Vagina (tissue), 2 donors: ENCODE measurements around the gene TTC34. TPM values are rescaled to one million over a fixed set of nuclear protein-coding genes. Genes with fewer than 3 reads are reported as not detected.

Experiments
- DNase-seq, 2 donors: peaks; one replicate each; pipeline ENCODE4 v3.0.0-alpha.2; 2017; ENCODE audit errors: extremely low spot score in 2 of 2
- H3K27ac ChIP-seq: fragments of 200-600 bp; sonication (generic); one replicate; pipeline ENCODE4 v1.5.1; 2019
- H3K27me3 ChIP-seq: fragments of 200-600 bp; sonication (generic); one replicate; pipeline ENCODE4 v1.5.1; 2019
- H3K36me3 ChIP-seq, 2 donors: fragments of 200-600 bp; sonication (generic); one replicate each; pipeline ENCODE4 v1.5.1; 2017 to 2019
- H3K4me1 ChIP-seq: fragments of 200-600 bp; sonication (generic); one replicate; pipeline ENCODE4 v1.5.1; 2019
- H3K4me3 ChIP-seq, 2 donors: fragments of 200-600 bp; sonication (generic); 1 replicate in 1 of 2; 2 replicates in 1 of 2; pipeline ENCODE4 v1.5.1; 2016 to 2019
- H3K9me3 ChIP-seq: fragments of 200-600 bp; sonication (generic); one replicate; pipeline ENCODE4 v1.5.1; 2019
- CTCF ChIP-seq, 3 experiments: fragments of 450-650 bp in 2 of 3; fragments of 200-600 bp in 1 of 3; sonication (generic) in 1 of 3; IDR thresholded peaks; one replicate each; pipeline ENCODE4 v1.5.1; 2017 to 2019; ENCODE audit warnings: antibody characterized with exemption in 3 of 3, mild to moderate bottlenecking in 2 of 3, moderate library complexity in 2 of 3
- POLR2A ChIP-seq, 2 donors: fragments of 450-650 bp; IDR thresholded peaks; one replicate each; pipeline ENCODE4 v1.6.1; 2017; ENCODE audit warnings: antibody characterized with exemption in 2 of 2, mild to moderate bottlenecking in 2 of 2, moderate library complexity in 2 of 2
- POLR2AphosphoS5 ChIP-seq, 2 donors: sonication (generic); formaldehyde crosslinking; IDR thresholded peaks; one replicate each; pipeline ENCODE4 v1.9.0; 2017; ENCODE audit warnings: antibody characterized with exemption in 2 of 2, mild to moderate bottlenecking in 2 of 2, low read depth in 1 of 2; ENCODE audit not compliant: insufficient read depth in 1 of 2
- intact Hi-C: fragments of 100-400 bp; cut with DNase I; formaldehyde crosslinking; loops from one replicate; pipeline ENCODE4 v1.15.1; 2023
- total RNA-seq: library from RNA; depleted of rRNA; stranded (reverse); fragments of >200 nt; gene quantifications from one replicate; pipeline ENCODE4 v1.2.3, GENCODE V29; 2016

The TTC34 gene
- total RNA-seq, 1 donor from 2014 or later = under 0.01 TPM

- Histone ChIP-seq H3K36me3 (no peaks in the 10 kb centered on the region), H3K4me3 (no peak overlapping the region), H3K4me1 (no peaks in the 10 kb centered on the region), H3K9me3 (no peaks in the 10 kb centered on the region), H3K27ac (no peak overlapping the region), H3K27me3 (no peaks in the 10 kb centered on the region)
- TF ChIP-seq POLR2AphosphoS5 (IDR thresholded peaks at IDR 0.05; ENCODE audit: insufficient read depth in 1 of 2, low read depth in 1 of 2) (no peak), POLR2A (IDR thresholded peaks at IDR 0.05) (no peak), CTCF (IDR thresholded peaks at IDR 0.05) (no peak)
- DNase-seq = no peak
- intact Hi-C loops = loop anchor here (10.0 kb wide), 1 partner anchor 393 kb away; the partner anchor contains the start of gene PEX10
Observed at GRCh38 chr1:2807678-2808385, 6.3 kb upstream of the TTC34 start.

- H3K4me3 ChIP-seq = no peak overlapping the region
Observed at GRCh38 chr1:2807036-2807435, 5.5 kb upstream of the TTC34 start.

GRCh38 chr1:2806591-2806990 lies 5.1 kb upstream of the TTC34 start:
- H3K4me3 ChIP-seq = no peak overlapping the region
- intact Hi-C loops = loop anchor here (10.0 kb wide), 1 partner anchor 392 kb away; the partner anchor contains the start of gene PEX10
- no peaks in the 10 kb centered on the region for H3K4me1 ChIP-seq
- DNase-seq = no peak
- no peak for TF ChIP-seq POLR2AphosphoS5 (IDR thresholded peaks at IDR 0.05; ENCODE audit: insufficient read depth in 1 of 2, low read depth in 1 of 2)
- TF ChIP-seq POLR2A (IDR thresholded peaks at IDR 0.05) = no peak
- no peak for TF ChIP-seq CTCF (IDR thresholded peaks at IDR 0.05)
- H3K27ac ChIP-seq = no peak overlapping the region
- no peaks in the 10 kb centered on the region for H3K9me3 ChIP-seq
- no peaks in the 10 kb centered on the region for H3K36me3 ChIP-seq
- H3K27me3 ChIP-seq = no peaks in the 10 kb centered on the region

More at GRCh38 chr1:2807036-2807435, 5.5 kb upstream of the TTC34 start:
- TF ChIP-seq POLR2A (IDR thresholded peaks at IDR 0.05) (no peak), POLR2AphosphoS5 (IDR thresholded peaks at IDR 0.05; ENCODE audit: insufficient read depth in 1 of 2, low read depth in 1 of 2) (no peak), CTCF (IDR thresholded peaks at IDR 0.05) (no peak)
- no peaks in the 10 kb centered on the region for H3K9me3 ChIP-seq
- H3K27me3 ChIP-seq = no peaks in the 10 kb centered on the region
- intact Hi-C loops = loop anchor here (10.0 kb wide), 1 partner anchor 392 kb away; the partner anchor contains the start of gene PEX10
- no peak overlapping the region for H3K27ac ChIP-seq
- no peaks in the 10 kb centered on the region for H3K36me3 ChIP-seq
- no peaks in the 10 kb centered on the region for H3K4me1 ChIP-seq
- DNase-seq = no peak

GRCh38 chr1:2805801-2806430 lies 4.4 kb upstream of the TTC34 start:
- H3K4me1 ChIP-seq = no peaks in the 10 kb centered on the region
- H3K9me3 ChIP-seq = no peaks in the 10 kb centered on the region
- DNase-seq = no peak
- no peak for TF ChIP-seq POLR2AphosphoS5 (IDR thresholded peaks at IDR 0.05; ENCODE audit: insufficient read depth in 1 of 2, low read depth in 1 of 2)
- no peak for TF ChIP-seq POLR2A (IDR thresholded peaks at IDR 0.05)
- no peak for TF ChIP-seq CTCF (IDR thresholded peaks at IDR 0.05)
- no peak overlapping the region for H3K4me3 ChIP-seq
- H3K36me3 ChIP-seq = no peaks in the 10 kb centered on the region
- H3K27ac ChIP-seq = no peak overlapping the region
- intact Hi-C loops = loop anchor here (10.0 kb wide), 1 partner anchor 391 kb away; the partner anchor contains the start of gene PEX10
- H3K27me3 ChIP-seq = no peaks in the 10 kb centered on the region
